ENCODE data around the gene KCTD21. TPM values are rescaled to one million over a fixed set of nuclear protein-coding genes. Genes with fewer than 3 reads are reported as not detected.
A peak's percentile ranks its signal among the peaks of the same experiment; 100 is the strongest.

Gene KCTD21
- total RNA-seq, 3 donors from 2014 or later: 8.5 to 13.1 (median 8.8) TPM

DNA sequence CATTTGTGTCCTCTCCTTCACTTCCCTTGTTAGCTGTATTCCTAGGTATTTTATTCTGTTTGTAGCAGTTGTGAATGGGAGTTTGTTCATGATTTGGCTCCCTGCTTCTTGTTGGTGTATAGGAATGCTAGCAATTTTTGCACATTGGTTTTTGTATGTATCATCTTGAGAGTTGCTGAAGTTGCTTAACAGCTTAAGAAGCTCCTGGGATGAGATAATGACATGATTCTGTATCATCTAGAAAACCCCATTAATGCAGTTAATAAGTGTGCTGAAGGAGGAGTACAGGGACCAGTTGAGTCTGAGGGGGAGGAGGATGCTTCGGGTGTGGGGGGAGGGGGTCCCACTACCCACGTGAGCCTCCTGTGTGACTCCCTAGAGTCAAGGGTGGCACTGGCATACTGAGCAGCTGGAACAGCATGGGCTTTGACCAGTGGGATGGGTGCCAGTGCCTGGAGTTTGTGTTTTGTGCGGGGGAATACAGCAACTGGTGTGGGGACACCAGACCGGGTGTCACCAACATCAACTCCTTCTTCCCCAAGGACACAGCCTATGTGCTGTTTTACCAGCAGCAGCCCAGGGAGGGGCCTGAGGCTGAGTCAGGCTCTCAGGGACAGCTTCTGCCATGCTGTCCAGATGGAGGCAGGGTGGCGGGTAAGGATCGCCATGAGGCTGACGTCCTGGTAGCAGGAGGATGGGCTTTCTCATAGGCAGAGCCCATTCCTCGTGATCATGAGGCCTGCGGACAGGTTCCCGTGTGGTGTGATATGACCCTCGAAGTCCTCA is 24.4 kb upstream of the KCTD21 start:
- no peaks in the 10 kb centered on the region for H3K27me3 ChIP-seq
- H3K36me3 ChIP-seq: no peaks in the 10 kb centered on the region
- peak overlapping the region in 1 of 2 donors; percentile 63 for H3K27ac ChIP-seq
- peak in 1 of 2 donors; percentile 34 for DNase-seq (ENCODE audit: low spot score in 2 of 2)
- H3K9me3 ChIP-seq: no peaks in the 10 kb centered on the region
- intact Hi-C loops (cut with DNase I; ENCODE audit: low total_unique reads): no loop called here
- H3K4me3 ChIP-seq: no peak overlapping the region
- no peak for TF ChIP-seq POLR2A (IDR thresholded peaks at IDR 0.05)
- TF ChIP-seq, protein P1, sequence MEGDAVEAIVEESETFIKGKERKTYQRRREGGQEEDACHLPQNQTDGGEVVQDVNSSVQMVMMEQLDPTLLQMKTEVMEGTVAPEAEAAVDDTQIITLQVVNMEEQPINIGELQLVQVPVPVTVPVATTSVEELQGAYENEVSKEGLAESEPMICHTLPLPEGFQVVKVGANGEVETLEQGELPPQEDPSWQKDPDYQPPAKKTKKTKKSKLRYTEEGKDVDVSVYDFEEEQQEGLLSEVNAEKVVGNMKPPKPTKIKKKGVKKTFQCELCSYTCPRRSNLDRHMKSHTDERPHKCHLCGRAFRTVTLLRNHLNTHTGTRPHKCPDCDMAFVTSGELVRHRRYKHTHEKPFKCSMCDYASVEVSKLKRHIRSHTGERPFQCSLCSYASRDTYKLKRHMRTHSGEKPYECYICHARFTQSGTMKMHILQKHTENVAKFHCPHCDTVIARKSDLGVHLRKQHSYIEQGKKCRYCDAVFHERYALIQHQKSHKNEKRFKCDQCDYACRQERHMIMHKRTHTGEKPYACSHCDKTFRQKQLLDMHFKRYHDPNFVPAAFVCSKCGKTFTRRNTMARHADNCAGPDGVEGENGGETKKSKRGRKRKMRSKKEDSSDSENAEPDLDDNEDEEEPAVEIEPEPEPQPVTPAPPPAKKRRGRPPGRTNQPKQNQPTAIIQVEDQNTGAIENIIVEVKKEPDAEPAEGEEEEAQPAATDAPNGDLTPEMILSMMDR (IDR thresholded peaks at IDR 0.05): no peak
- no peaks in the 10 kb centered on the region for H3K4me1 ChIP-seq

DNA sequence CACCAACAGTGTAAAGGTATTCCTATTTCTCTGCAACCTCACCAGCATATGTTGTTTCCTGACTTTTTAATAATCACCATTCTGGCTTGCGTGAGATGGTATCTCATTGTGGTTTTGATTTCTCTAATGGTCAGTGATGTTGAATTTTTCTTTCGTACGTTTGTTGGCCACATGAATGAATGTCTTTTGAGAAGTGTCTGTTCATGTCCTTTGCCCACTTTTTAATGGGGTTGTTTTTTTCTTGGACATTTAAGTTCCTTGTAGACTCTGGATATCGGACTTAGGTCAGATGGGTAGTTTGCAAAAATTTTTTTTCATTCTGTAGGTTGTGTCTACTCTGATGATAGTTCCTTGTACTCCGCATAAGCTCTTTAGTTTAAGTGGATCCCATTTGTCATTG is 23.1 kb upstream of the KCTD21 start:
- intact Hi-C loops (cut with DNase I; ENCODE audit: low total_unique reads): no loop called here
- no peaks in the 10 kb centered on the region for H3K9me3 ChIP-seq
- no peaks in the 10 kb centered on the region for H3K4me1 ChIP-seq
- H3K36me3 ChIP-seq: no peaks in the 10 kb centered on the region
- DNase-seq (ENCODE audit: low spot score in 2 of 2): no peak
- no peak overlapping the region for H3K4me3 ChIP-seq
- no peaks in the 10 kb centered on the region for H3K27me3 ChIP-seq
- no peak for TF ChIP-seq POLR2AphosphoS5 (IDR thresholded peaks at IDR 0.05)
- H3K27ac ChIP-seq: no peak overlapping the region

DNA sequence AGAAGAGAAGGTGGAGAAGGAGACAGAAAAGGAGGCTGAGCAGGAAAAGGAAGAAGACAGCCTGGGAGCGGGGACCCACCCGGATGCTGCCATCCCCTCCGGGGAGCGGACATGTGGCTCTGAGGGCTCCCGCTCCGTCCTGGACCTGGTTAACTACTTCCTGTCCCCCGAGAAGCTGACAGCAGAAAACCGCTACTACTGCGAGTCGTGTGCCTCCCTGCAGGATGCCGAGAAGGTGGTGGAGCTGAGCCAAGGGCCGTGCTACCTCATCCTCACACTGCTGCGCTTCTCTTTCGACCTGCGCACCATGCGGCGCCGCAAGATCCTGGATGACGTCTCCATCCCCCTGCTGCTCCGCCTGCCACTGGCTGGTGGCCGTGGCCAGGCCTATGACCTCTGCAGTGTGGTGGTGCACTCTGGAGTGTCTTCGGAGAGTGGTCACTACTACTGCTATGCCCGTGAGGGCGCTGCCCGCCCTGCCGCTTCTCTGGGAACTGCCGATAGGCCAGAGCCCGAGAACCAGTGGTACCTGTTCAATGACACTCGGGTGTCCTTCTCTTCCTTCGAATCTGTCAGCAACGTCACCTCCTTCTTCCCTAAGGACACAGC is 21.7 kb upstream of the KCTD21 start:
- no peak overlapping the region for H3K4me3 ChIP-seq
- no peaks in the 10 kb centered on the region for H3K9me3 ChIP-seq
- intact Hi-C loops (cut with DNase I; ENCODE audit: low total_unique reads): no loop called here
- no peaks in the 10 kb centered on the region for H3K27me3 ChIP-seq
- no peak overlapping the region for H3K27ac ChIP-seq
- H3K36me3 ChIP-seq: no peaks in the 10 kb centered on the region
- DNase-seq (ENCODE audit: low spot score in 2 of 2): peak in 1 of 2 donors; percentile 19
- H3K4me1 ChIP-seq: no peaks in the 10 kb centered on the region
- TF ChIP-seq POLR2AphosphoS5 (IDR thresholded peaks at IDR 0.05) (no peak), POLR2A (IDR thresholded peaks at IDR 0.05) (no peak)
- TF ChIP-seq, protein P1 (IDR thresholded peaks at IDR 0.05): no peak

DNA sequence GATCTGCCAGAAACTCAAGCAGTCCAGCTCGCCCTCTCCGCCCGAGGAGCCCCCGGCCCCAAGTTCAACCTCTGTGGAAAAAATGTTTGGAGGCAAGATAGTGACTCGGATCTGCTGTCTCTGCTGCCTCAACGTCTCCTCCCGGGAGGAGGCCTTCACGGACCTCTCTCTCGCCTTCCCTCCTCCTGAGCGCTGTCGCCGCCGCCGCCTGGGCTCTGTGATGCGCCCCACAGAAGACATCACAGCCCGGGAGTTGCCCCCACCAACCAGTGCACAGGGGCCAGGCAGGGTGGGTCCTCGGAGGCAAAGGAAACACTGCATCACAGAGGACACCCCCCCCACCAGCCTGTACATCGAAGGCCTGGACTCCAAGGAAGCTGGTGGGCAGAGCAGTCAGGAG is 21.1 kb upstream of the KCTD21 start:
- Histone ChIP-seq H3K4me3 (no peak overlapping the region), H3K4me1 (no peaks in the 10 kb centered on the region), H3K27me3 (no peaks in the 10 kb centered on the region), H3K36me3 (no peaks in the 10 kb centered on the region), H3K27ac (no peak overlapping the region), H3K9me3 (no peaks in the 10 kb centered on the region)
- intact Hi-C loops (cut with DNase I; ENCODE audit: low total_unique reads): no loop called here
- TF ChIP-seq POLR2AphosphoS5 (IDR thresholded peaks at IDR 0.05): no peak
- TF ChIP-seq POLR2A (IDR thresholded peaks at IDR 0.05): no peak
- TF ChIP-seq, protein P1 (IDR thresholded peaks at IDR 0.05): no peak
- peak in 1 of 2 donors; percentile 47 for DNase-seq (ENCODE audit: low spot score in 2 of 2)

DNA sequence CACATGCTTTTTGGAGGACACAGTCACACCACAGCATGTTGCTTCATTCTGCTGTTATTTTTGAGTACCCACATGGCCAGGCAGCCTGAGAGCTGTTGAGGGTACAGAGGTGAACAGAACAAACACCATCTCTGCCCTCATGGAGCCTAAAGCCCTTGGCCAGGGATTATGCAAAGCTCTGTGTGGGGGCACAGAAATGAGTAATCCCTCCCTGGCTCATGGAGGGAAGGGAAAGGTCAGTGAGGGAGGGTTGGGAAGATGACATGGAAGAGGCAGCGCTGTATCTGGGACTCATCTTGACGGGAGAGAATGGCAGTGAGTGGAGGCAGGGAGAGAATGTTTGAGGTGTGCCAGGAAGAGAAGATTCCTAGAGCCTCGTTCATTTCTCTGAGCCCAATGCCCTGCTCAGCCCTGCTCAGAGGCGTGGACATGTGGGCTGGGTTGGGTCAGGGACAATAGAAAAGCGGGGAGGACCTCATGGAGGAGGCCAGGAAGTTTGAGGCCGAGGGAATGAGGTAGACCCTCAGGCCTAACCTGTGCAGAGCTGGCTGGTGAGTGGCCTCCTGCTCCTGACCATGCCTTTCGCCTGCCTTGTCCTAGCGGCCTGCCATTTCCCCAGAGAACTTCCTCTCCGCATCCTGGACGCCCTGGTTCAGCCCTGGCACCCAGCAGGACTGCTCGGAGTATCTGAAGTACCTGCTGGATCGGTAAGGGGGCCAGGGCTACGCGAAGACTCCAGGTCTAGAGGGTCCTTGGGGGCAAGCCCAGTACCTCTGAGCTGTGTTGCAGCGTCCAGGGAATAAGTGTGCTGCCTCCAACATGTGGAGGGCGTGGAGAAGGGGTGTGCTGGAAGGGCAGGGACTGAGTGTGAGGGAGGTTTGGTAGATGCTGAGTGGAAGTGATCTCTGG is 20.1 kb upstream of the KCTD21 start:
- Histone ChIP-seq H3K9me3 (no peaks in the 10 kb centered on the region), H3K4me1 (no peaks in the 10 kb centered on the region), H3K36me3 (no peaks in the 10 kb centered on the region), H3K27ac (no peak overlapping the region), H3K4me3 (no peak overlapping the region), H3K27me3 (no peaks in the 10 kb centered on the region)
- TF ChIP-seq POLR2A (IDR thresholded peaks at IDR 0.05): no peak
- TF ChIP-seq, protein P1 (IDR thresholded peaks at IDR 0.05): no peak
- TF ChIP-seq POLR2AphosphoS5 (IDR thresholded peaks at IDR 0.05): no peak
- intact Hi-C loops (cut with DNase I; ENCODE audit: low total_unique reads): no loop called here
- DNase-seq (ENCODE audit: low spot score in 2 of 2): peak in 1 of 2 donors; percentile 49
